A673 (cell line): ENCODE measurements around the gene PGAP3. TPM values are rescaled to one million over a fixed set of nuclear protein-coding genes. Genes with fewer than 3 reads are reported as not detected.

Experiments used
- BruUV-seq: library from RNA; stranded (reverse); fragments of 400-500 nt; replicated peaks from 2 replicates; lab custom pipeline; 2021; lab: Mats Ljungman, UMichigan
- CTCF ChIA-PET: fragments of 300-600 bp; sonication (Branson Sonifier 250); formaldehyde crosslinking; loops from one replicate; lab custom pipeline; 2022; ENCODE audit warnings: antibody characterized with exemption; lab: Charles Lee
- POLR2A ChIA-PET: fragments of 300-600 bp; sonication (Branson Sonifier 250); formaldehyde crosslinking; loops from one replicate; lab custom pipeline; 2022; ENCODE audit warnings: antibody characterized with exemption; ENCODE audit not compliant: low non-redundant PET; lab: Charles Lee
- DNase-seq: peaks from one replicate; pipeline ENCODE4 v3.0.0-alpha.2; 2015; ENCODE audit warnings: low spot score
- H3K27ac ChIP-seq: fragments of 200-600 bp; sonication (generic); 2 replicates; pipeline ENCODE4 v1.5.1; 2016; ENCODE audit warnings: mixed run types, low read depth, mild to moderate bottlenecking, mixed read lengths, antibody characterized with exemption, low read length; ENCODE audit not compliant: poor library complexity, severe bottlenecking
- H3K27me3 ChIP-seq: fragments of 200-600 bp; sonication (generic); replicated peaks from 2 replicates; pipeline ENCODE4 v1.6.1; 2017; ENCODE audit warnings: mixed run types, low read depth, mild to moderate bottlenecking, mixed read lengths, antibody characterized with exemption, low read length; ENCODE audit not compliant: insufficient read depth, poor library complexity
- H3K36me3 ChIP-seq: fragments of 200-600 bp; sonication (generic); 2 replicates; pipeline ENCODE4 v1.6.1; 2016; ENCODE audit warnings: mixed run types, mild to moderate bottlenecking, mixed read lengths, antibody characterized with exemption, low read length; ENCODE audit not compliant: insufficient read depth, poor library complexity, severe bottlenecking
- H3K4me1 ChIP-seq: fragments of 200-600 bp; sonication (generic); 2 replicates; pipeline ENCODE4 v1.6.1; 2017; ENCODE audit warnings: mixed run types, mild to moderate bottlenecking, mixed read lengths, antibody characterized with exemption, low read length; ENCODE audit not compliant: insufficient read depth, poor library complexity, severe bottlenecking
- H3K4me3 ChIP-seq: fragments of 200-600 bp; sonication (generic); 2 replicates; pipeline ENCODE4 v1.5.1; 2016; ENCODE audit warnings: low read depth, mixed run types, mild to moderate bottlenecking, mixed read lengths, low read length; ENCODE audit not compliant: poor library complexity, severe bottlenecking
- H3K9me3 ChIP-seq: fragments of 200-600 bp; sonication (generic); 2 replicates; pipeline ENCODE4 v1.6.1; 2016; ENCODE audit warnings: mixed run types, low read depth, mild to moderate bottlenecking, mixed read lengths, antibody characterized with exemption, low read length; ENCODE audit not compliant: poor library complexity, severe bottlenecking
- EZH2 ChIP-seq: fragments of 200-600 bp; sonication (generic); IDR thresholded peaks from 2 replicates; pipeline ENCODE4 v1.6.1; 2017; ENCODE audit warnings: borderline replicate concordance, low read depth, mild to moderate bottlenecking, mixed read lengths, antibody characterized with exemption, low read length; ENCODE audit not compliant: poor library complexity, severe bottlenecking
- intact Hi-C: fragments of 100-400 bp; cut with micrococcal nuclease; formaldehyde crosslinking; loops from one replicate; pipeline ENCODE4 v1.10.0; 2022; ENCODE audit not compliant: unreplicated experiment
- total RNA-seq: library from RNA; stranded (reverse); gene quantifications from 2 replicates; pipeline ENCODE4 v1.2.3, GENCODE V29; 2021
- TF ChIP-seq, protein P1 (sequence below): fragments of 300-800, 200-600 bp; sonication (generic); conservative IDR thresholded peaks from 2 replicates; pipeline ENCODE4 v1.5.1; 2017; ENCODE audit warnings: low read depth, mild to moderate bottlenecking, antibody characterized with exemption, low read length, moderate library complexity, mixed read lengths

Gene PGAP3
- total RNA-seq, 1 experiment from 2014 or later, result 3.6 TPM

DNA sequence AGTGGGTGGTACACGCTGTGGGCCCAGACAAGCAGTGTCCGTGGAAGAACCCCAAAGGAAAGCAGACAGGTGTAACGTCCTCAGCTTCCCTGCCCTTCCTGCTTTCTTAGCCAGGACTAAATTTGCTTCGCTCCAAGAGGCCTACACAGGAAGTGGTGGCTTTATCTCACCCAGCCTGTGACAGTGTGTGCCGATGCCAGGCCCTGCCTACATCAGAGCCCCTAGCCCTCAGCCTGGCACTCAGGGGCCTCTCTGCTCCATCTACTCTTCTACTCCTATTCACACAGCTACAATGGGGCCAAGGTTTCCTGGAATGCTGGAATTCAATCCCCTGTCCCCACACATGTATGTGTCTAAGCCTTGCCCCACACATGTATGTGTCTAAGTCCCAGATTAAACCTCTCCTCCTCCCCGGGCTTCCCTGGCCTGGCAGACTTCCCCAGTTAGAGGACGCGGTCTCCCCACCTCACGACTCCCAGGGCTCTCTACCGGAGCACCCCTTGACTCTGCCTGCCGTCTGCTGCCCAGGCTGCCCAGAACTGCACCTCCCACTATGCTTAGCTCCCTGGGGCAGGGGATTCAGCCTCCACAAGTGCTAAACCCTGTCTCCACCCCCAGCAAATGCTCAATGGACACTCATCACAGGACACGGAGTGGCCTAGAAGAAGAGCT lies 8.2 kb downstream of the PGAP3 start:
- H3K27me3 ChIP-seq, result no peaks in the 10 kb centered on the region
- intact Hi-C loops, result no loop called here
- CTCF ChIA-PET, result no interaction called here
- no peaks in the 10 kb centered on the region for H3K9me3 ChIP-seq
- POLR2A ChIA-PET, result no interaction called here
- TF ChIP-seq EZH2, result no peak
- TF ChIP-seq, protein P1, sequence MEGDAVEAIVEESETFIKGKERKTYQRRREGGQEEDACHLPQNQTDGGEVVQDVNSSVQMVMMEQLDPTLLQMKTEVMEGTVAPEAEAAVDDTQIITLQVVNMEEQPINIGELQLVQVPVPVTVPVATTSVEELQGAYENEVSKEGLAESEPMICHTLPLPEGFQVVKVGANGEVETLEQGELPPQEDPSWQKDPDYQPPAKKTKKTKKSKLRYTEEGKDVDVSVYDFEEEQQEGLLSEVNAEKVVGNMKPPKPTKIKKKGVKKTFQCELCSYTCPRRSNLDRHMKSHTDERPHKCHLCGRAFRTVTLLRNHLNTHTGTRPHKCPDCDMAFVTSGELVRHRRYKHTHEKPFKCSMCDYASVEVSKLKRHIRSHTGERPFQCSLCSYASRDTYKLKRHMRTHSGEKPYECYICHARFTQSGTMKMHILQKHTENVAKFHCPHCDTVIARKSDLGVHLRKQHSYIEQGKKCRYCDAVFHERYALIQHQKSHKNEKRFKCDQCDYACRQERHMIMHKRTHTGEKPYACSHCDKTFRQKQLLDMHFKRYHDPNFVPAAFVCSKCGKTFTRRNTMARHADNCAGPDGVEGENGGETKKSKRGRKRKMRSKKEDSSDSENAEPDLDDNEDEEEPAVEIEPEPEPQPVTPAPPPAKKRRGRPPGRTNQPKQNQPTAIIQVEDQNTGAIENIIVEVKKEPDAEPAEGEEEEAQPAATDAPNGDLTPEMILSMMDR, result no peak
- no peak for DNase-seq
- no peak overlapping the region for H3K4me3 ChIP-seq
- H3K27ac ChIP-seq, result no peak overlapping the region
- no TSS peak for BruUV-seq
- H3K36me3 ChIP-seq, result no peaks in the 10 kb centered on the region
- no peaks in the 10 kb centered on the region for H3K4me1 ChIP-seq

DNA sequence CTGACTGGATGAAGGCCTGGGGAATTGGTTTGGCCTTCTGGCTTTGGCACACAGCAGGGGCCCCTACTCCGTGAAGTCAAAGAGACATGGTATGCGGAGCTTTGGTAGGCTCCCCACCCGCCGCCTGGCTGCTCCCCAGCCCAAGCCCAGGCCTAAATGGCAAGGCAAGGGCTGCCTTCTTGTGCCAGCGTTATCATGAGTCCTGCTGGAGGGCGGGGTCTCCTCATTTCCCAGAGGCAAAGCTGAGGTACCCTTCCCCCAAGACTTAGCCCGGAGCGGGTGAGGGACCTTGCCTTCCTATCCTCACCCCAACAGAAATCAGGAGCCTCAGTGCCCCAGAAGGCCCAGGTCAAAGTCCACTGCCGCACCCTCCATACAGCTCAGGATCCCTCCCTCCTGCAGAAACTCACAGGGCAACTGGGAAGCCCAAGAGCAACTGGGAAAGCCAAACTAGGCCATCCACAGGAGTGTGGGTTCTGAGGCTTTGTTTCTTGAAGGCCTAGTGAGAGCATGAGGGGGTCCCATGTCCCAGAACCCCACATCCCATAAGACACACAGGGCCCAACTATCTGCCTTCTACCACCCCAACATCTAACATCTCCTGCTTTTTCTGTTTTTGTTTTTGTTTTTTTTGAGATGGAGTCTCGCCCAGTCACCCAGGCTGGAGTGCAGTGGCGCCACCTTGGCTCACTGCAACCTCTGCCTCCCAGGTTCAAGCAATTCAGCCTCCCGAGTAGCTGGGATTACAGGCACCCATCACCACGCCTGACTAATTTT lies 9.3 kb downstream of the PGAP3 start:
- intact Hi-C loops, result no loop called here
- Histone ChIP-seq H3K27me3 (no peaks in the 10 kb centered on the region), H3K36me3 (no peaks in the 10 kb centered on the region), H3K9me3 (no peaks in the 10 kb centered on the region), H3K4me1 (no peaks in the 10 kb centered on the region), H3K4me3 (no peak overlapping the region), H3K27ac (no peak overlapping the region)
- DNase-seq, result no peak
- no TSS peak for BruUV-seq
- POLR2A ChIA-PET, result no interaction called here
- TF ChIP-seq, protein P1, result no peak
- TF ChIP-seq EZH2, result no peak
- CTCF ChIA-PET, result no interaction called here

DNA sequence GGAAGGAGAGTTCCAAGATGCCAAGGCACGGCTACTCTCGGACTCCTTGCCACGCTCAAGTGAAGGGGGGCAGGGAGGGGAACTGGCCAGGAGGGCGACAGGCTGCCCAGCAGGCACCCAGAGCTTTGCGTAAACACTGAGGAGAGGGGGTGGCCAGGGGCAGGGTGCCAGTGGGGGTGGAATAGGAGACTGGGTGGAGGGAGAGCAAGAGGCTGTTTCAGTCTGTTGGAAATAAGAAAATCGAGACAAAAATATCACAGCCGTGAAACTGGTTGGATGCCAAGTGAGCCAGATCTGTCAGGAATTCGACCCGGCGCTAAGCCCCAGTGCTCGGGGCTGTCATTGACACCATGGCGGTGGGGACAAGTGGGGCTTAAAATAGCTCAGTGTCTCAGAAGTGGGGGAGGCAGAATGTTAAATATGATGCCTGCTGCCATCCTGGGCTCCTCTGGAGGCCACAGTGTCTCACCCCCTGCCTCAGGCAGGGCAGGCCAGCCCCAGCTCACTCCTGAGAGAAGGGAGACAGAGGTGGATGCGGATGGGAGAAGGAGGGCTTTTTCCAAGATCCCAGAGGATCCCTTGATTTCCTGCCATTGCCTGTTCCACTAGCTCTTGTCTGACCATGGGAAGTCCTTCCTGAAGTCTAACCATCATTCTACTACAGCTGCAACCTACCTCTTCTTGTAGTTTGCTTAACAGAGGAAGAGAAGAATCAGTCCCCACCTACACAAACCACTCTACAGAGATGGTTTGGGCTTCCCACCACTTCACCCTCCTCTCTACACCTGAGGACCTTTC lies 10.1 kb downstream of the PGAP3 start:
- CTCF ChIA-PET, result no interaction called here

More for the DNA sequence above, 10.1 kb downstream of the PGAP3 start:
- BruUV-seq, result no TSS peak
- POLR2A ChIA-PET, result interaction anchor here (0.6 kb wide), 1 partner anchor 740 kb away, joined by 5 read pairs; no protein-coding TSS in a partner anchor
- no peaks in the 10 kb centered on the region for H3K27me3 ChIP-seq
- no peak for DNase-seq
- H3K27ac ChIP-seq, result no peak overlapping the region
- no peak overlapping the region for H3K4me3 ChIP-seq
- H3K9me3 ChIP-seq, result no peaks in the 10 kb centered on the region
- no peaks in the 10 kb centered on the region for H3K4me1 ChIP-seq
- TF ChIP-seq, protein P1, result no peak
- no peak for TF ChIP-seq EZH2
- intact Hi-C loops, result no loop called here
- no peaks in the 10 kb centered on the region for H3K36me3 ChIP-seq
